IPS-18c (cell line): ENCODE results near the gene LRCH1.

Experiments
- H3K4me3 ChIP-seq: 2 replicates; pipeline ENCODE4 v1.7.0; 2013; ENCODE audit warnings: low read depth, mild to moderate bottlenecking, low read length, moderate library complexity; ENCODE audit not compliant: insufficient read depth
- H3K9me3 ChIP-seq: one replicate; pipeline ENCODE4 v1.6.1; 2013; ENCODE audit warnings: mild to moderate bottlenecking, low read length, moderate library complexity; ENCODE audit not compliant: control insufficient read depth, insufficient read depth

LRCH1 gene

DNA sequence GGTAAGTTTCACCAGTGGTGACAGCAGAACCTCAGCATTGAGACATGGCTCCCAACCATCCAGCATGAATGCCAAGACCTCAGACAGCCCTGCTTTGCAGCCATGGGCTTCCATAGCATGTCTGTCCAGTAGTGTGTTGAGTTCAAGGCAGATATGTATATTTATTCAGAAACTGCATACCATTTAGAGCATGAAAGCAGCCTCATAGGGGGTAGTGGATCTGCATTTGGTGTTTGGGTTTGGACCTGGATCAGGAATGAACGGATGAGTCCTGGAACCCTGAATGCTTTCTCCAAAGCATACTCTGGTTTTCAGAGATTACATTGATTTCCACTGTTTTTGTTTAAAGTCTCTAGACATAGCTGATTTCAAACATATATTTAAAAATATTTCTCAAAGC lies 129.7 kb downstream of the LRCH1 start:
- no peak overlapping the region for H3K4me3 ChIP-seq

DNA sequence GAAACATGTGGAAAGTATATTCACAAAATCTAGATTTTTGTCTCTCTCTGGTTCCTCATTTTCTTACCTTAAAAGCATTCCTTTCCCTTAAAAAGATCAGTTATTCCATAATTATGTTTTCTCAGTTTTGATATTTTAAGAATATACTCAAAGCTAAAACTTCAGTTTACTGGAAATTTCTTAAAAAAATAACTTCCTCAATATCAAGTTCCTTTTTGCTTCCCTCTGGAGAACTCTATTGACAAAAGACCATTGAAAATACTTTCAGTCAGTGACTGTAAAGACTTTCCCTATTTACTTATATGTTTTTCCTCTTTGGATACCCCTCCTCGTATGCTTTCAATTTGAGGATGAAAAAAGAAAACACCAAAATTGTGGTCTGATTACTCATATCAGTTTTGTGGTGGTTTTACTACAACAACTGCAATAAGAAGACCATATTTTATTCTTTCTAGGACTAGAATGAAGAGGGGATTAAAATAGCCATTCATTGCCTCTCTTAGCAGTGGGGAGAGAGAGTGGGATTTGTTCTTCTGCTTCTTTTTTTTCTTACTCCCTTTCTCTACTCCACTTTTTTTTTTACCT lies 130.8 kb downstream of the LRCH1 start:
- H3K9me3 ChIP-seq, result no peaks in the 10 kb centered on the region
- H3K4me3 ChIP-seq, result no peak overlapping the region

More for the DNA sequence above, 129.7 kb downstream of the LRCH1 start:
- H3K9me3 ChIP-seq, result no peaks in the 10 kb centered on the region

DNA sequence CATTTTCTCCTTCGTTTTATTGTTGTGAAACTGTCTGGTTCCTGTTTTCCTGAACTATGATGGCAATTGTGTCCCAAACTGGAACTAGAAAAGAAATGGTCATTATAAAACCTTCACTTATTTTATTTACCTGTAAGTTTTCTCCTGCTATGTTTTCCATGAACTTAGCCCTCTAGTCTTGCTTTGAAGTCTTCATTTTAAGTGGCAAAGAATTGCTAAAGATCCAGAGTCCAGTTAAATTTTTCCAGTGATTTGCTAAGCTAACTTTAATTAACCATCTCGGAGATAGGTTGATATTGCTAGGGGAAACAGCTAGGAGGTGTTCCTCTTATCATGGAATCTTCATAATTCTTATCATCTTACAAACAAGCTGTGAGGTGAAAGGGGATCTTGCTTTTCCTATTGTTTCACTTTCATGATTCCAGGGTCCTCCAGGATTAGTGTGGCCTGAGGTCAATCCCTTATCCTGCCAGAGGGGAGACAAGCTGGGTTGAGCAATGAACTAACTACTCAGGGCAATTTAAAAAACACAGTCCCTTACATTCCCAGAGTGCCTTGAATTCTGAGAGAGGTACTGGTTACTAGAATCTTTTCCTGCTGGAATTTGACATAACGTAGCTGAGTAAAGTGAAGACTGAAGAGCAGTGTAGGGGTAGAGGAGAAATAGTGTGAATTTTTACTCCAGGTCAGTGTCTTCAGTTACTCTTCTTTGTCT lies 131.5 kb downstream of the LRCH1 start:
- no peak overlapping the region for H3K4me3 ChIP-seq
- no peaks in the 10 kb centered on the region for H3K9me3 ChIP-seq

GRCh38 chr13:46685006-46685730 lies 132.2 kb downstream of the LRCH1 start:
- Histone ChIP-seq H3K9me3 (no peaks in the 10 kb centered on the region), H3K4me3 (no peak overlapping the region)

DNA sequence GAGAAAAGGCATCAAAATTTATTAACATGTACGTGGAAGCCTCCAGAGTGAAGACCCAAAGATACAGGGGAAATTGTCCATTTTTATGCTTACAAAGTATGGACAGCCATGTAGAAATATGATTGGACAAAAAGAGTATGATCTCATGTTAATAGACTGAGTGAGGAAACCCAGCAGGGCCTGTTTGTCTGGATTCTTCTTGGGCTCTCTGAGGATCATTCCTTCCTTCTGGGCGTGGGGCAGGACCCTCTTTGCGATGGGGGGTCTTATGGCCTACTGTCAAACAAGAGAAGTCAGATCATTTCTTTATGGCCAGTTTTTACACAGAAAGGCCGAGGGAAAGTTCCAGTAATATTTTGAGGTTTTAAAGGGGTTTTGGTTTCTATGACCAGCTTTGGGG lies 133.2 kb downstream of the LRCH1 start:
- H3K9me3 ChIP-seq, result no peaks in the 10 kb centered on the region
- H3K4me3 ChIP-seq, result no peak overlapping the region

DNA sequence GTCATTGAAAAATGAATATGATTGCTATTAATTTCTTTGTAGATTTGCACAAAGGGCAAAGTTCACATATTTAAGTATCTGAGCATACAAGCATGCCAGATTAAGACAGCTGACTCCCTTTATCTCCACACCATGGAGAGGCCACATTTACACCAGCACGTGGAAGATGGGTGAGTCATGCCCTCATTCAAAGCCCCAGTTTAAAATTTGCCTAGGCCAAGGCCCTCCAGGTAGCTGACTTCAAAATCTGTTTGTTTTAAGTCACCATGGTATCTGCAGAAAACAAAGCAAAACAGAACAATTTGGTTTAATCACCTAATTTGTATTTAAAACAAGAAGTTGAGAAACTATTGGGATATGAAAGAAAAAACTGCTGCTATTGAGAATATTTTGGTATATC lies 134.8 kb downstream of the LRCH1 start:
- H3K9me3 ChIP-seq, result no peaks in the 10 kb centered on the region
- H3K4me3 ChIP-seq, result no peak overlapping the region

DNA sequence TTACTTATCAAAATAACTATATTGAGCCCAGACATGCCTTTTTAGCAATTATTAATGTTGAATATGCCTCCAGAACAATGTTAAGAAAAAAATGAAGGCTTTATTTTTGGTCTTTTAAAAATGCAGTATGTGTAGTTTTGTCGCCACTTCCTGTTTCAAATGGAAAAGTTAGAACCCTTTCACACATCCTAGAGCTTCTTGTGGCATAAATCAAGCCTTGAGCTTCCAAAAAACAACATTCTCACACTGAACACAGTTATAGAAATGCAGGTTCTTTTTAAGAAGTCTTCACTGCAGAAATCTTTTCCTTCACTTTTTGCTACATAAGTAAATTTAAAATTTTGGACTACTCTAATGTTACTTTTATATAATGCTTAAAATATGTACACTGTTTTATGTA lies 135.3 kb downstream of the LRCH1 start:
- no peak overlapping the region for H3K4me3 ChIP-seq

GRCh38 chr13:46698014-46698413 lies 145.0 kb downstream of the LRCH1 start:
- no peaks in the 10 kb centered on the region for H3K9me3 ChIP-seq
- H3K4me3 ChIP-seq, result no peak overlapping the region

More for the DNA sequence above, 135.3 kb downstream of the LRCH1 start:
- H3K9me3 ChIP-seq, result no peaks in the 10 kb centered on the region

- H3K9me3 ChIP-seq, result no peaks in the 10 kb centered on the region
Measured at GRCh38 chr13:46698910-46699460, 146.0 kb downstream of the LRCH1 start.

DNA sequence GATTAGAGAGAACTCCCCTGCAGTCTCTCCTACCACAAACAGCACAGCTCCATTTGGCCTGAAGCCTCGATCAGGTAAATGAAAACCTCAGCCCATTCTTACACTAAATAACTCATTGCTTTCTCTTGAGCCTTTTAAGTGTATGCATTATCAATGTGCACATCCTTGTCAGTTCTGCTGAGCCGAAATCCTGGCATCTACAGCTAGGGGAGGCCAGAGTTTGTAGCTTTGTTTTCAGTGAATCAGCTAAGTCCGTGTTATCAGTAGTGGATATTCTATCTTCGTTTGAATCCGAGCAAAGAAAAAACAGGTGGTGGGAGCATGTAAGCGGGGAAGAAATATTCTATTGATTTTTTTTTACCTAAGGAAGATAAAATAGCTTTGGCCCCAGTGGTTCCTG lies 159.6 kb downstream of the LRCH1 start:
- no peak overlapping the region for H3K4me3 ChIP-seq
- no peaks in the 10 kb centered on the region for H3K9me3 ChIP-seq

More at GRCh38 chr13:46698910-46699460, 146.0 kb downstream of the LRCH1 start:
- no peak overlapping the region for H3K4me3 ChIP-seq

DNA sequence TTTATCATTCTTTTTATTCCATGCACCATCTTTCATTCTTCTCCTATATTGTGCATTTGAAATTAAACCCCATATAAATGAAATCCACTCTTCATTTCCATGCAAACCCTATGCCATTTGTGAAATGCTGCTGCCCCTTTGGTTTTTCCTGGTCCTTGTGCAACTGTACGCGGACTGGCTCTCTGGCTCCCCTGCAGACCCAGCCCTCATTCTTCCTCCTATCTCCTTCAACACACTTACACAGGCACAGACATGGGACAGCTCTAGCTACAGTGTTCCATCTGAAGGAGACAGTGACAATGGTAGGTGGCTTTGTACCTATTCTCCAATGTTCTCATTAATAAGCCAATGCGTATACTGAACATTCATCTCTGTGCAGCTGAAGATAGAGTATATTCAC lies 162.4 kb downstream of the LRCH1 start:
- no peaks in the 10 kb centered on the region for H3K9me3 ChIP-seq
- H3K4me3 ChIP-seq, result no peak overlapping the region

GRCh38 chr13:46716821-46717220 lies 163.9 kb downstream of the LRCH1 start:
- no peaks in the 10 kb centered on the region for H3K9me3 ChIP-seq

GRCh38 chr13:46717275-46717674 lies 164.3 kb downstream of the LRCH1 start:
- H3K4me3 ChIP-seq, result no peak overlapping the region
- no peaks in the 10 kb centered on the region for H3K9me3 ChIP-seq

More at GRCh38 chr13:46716821-46717220, 163.9 kb downstream of the LRCH1 start:
- H3K4me3 ChIP-seq, result no peak overlapping the region

- Histone ChIP-seq H3K4me3 (no peak overlapping the region), H3K9me3 (no peaks in the 10 kb centered on the region)
Measured at GRCh38 chr13:46717856-46718255, 164.9 kb downstream of the LRCH1 start.

DNA sequence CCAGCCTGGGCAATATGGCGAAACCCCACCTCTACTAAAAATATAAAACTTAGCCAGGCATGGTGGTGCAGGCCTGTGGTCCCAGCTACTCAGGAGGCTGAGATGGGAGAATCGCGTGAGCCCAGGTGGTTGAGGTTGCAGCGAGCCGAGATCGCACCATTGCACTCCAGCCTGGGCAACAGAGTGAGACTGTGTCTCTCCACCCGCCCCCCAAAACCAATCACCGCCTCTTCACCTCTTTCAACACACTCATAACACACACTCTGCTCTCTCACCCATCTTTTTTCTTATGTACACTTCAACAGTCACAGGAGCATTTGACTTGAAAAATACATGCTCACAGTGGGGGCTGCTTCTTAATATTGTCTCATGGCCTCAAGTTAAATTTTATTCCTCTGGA lies 167.2 kb downstream of the LRCH1 start:
- Histone ChIP-seq H3K9me3 (no peaks in the 10 kb centered on the region), H3K4me3 (no peak overlapping the region)

DNA sequence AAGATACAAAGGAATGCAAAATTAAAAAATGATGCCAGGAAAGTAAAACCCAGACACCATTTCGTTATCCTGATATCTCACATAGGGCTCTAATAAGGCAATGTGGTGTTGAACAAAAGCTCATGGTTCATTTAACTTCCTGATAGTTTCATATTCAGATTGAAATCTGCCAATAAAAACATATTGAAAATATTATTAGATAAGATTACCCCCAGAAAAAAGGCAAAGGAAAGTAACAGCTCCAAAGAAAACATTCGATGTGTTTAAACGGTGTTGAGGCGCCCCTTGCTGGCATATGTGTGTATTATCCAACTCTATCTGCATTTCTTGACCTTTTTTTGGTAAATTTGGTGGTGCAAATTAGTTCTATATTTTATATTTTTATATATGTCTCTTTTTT lies 168.1 kb downstream of the LRCH1 start:
- no peaks in the 10 kb centered on the region for H3K9me3 ChIP-seq
- H3K4me3 ChIP-seq, result no peak overlapping the region

- H3K4me3 ChIP-seq, result no peak overlapping the region
- no peaks in the 10 kb centered on the region for H3K9me3 ChIP-seq
Measured at GRCh38 chr13:46726347-46726746, 173.4 kb downstream of the LRCH1 start.

DNA sequence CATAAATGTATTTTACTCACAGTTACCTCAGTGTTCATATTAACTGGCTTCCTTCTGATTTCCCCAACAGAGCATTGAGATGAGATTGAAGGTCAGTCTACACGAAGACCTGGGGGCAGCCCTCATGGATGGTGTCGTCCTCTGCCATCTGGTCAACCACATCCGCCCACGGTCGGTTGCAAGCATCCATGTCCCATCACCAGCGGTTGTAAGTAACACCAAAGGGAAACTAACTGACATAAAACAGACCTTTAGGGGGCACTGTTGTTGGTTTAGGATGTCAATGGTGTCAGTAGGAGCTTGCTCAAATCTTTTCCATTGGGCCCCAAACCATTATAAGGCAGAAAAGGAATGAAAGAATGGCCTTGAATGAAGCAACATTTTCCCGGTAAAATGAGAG lies 175.8 kb downstream of the LRCH1 start:
- H3K4me3 ChIP-seq, result no peak overlapping the region
- no peaks in the 10 kb centered on the region for H3K9me3 ChIP-seq
